GM18907 (cell line): ENCODE data around the gene CD44.

Experiments used
- ATAC-seq: cut with Tn5 transposase; IDR thresholded peaks from one replicate; pipeline ENCODE4 v1.9.1; 2021; ENCODE audit warnings: mild to moderate bottlenecking, moderate library complexity; ENCODE audit not compliant: unreplicated experiment

CD44 gene

GRCh38 chr11:35111161-35112055 is 27.6 kb upstream of the CD44 start:
- ATAC-seq, result no peak

GRCh38 chr11:35112056-35112845 is 26.7 kb upstream of the CD44 start:
- no peak for ATAC-seq

- no peak for ATAC-seq
These were observed 26.2 kb upstream of the CD44 start for GRCh38 chr11:35112846-35113105.

- peak; percentile 42 for ATAC-seq
These were observed 23.9 kb upstream of the CD44 start for GRCh38 chr11:35114906-35115687.

GRCh38 chr11:35115688-35116030 is 23.3 kb upstream of the CD44 start:
- no peak for ATAC-seq

- no peak for ATAC-seq
These were observed 22.7 kb upstream of the CD44 start for GRCh38 chr11:35116245-35116644.

- ATAC-seq, result no peak
These were observed 22.0 kb upstream of the CD44 start for GRCh38 chr11:35116762-35117640.

- peak; percentile 74 for ATAC-seq
These were observed 20.1 kb upstream of the CD44 start for GRCh38 chr11:35118906-35119305.

- no peak for ATAC-seq
These were observed 17.6 kb upstream of the CD44 start for GRCh38 chr11:35121326-35121865.

- no peak for ATAC-seq
These were observed 16.7 kb upstream of the CD44 start for GRCh38 chr11:35122308-35122707.

GRCh38 chr11:35126000-35126878 is 12.7 kb upstream of the CD44 start:
- ATAC-seq, result peak; percentile 65

- ATAC-seq, result peak; percentile 37
These were observed 11.9 kb upstream of the CD44 start for GRCh38 chr11:35126879-35127581.

GRCh38 chr11:35127619-35128018 is 11.4 kb upstream of the CD44 start:
- ATAC-seq, result peak; percentile 29

GRCh38 chr11:35131094-35131493 is 7.9 kb upstream of the CD44 start:
- peak; percentile 26 for ATAC-seq

- ATAC-seq, result no peak
These were observed 7.1 kb upstream of the CD44 start for GRCh38 chr11:35131886-35132285.

GRCh38 chr11:35133656-35134055 is 5.3 kb upstream of the CD44 start:
- no peak for ATAC-seq

GRCh38 chr11:35134403-35135148 is 4.4 kb upstream of the CD44 start:
- no peak for ATAC-seq

- ATAC-seq, result no peak
These were observed 3.7 kb upstream of the CD44 start for GRCh38 chr11:35135222-35135621.
